Amygdala (tissue), 56 donors: Measurements from ENCODE around the gene OR6C2.
"Not testable (repeated sequence)": the region's sequence is repeated elsewhere in the genome, so short reads cannot be mapped to it uniquely, and the experiment has no call there.

Experiments
- DNase-seq, 56 donors: peaks; one replicate each; lab custom pipeline; 2025; lab: John Stamatoyannopoulos, UW

OR6C2 gene

GRCh38 chr12:55443776-55444175 lies at the start of gene OR6C2:
Gene OR6C2, plus strand, starts transcription at chr12:55444076. Its CDS starts 8,138 bp downstream, at chr12:55452214.
- no peak for DNase-seq

DNA sequence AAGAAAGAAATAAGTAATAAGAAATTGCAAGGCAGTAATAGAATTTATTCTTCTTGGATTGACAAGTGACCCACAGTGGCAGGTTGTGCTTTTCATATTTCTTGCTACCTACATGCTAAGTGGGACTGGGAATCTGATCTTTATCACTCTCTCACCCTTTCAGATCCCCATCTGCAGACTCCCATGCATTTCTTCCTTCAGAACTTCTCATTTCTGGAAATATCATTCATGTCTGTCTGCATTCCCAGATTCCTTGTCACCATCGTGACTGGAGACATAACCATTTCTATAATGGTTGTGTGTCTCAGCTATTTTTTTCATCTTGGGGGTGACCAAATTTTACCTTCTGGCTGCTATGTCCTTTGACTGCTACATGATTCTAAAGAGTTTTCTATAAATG lies 47.5 kb upstream of the OR6C2 start:
- no peak for DNase-seq

- no peak for DNase-seq
Observed at GRCh38 chr12:55400229-55400628, 43.6 kb upstream of the OR6C2 start, which contains the start of gene OR6C65. Gene OR6C65, plus strand, starts transcription at chr12:55400529. Its CDS starts 0 bp downstream, at chr12:55400529.

- DNase-seq = no peak
Observed at GRCh38 chr12:55407866-55408265, 36.0 kb upstream of the OR6C2 start.

DNA sequence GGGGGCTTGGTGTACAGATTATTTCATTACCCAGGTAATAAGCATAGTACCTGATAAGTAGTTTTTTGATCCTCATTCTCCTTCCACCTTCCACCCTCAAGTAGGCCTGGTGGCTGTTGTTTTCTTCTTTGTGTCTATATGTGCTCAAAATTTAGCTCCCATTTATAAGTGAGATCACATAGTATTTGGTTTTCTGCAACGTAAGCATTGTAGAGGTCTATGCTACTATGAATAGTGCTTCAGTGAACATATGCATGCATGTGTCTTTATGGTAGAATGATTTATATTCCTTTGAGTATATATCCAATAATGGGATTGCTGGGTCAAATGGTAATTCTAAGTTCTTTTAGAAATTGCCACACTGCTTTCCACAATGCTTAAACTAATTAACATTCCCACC lies 34.7 kb upstream of the OR6C2 start:
- DNase-seq = not testable (repeated sequence)

DNA sequence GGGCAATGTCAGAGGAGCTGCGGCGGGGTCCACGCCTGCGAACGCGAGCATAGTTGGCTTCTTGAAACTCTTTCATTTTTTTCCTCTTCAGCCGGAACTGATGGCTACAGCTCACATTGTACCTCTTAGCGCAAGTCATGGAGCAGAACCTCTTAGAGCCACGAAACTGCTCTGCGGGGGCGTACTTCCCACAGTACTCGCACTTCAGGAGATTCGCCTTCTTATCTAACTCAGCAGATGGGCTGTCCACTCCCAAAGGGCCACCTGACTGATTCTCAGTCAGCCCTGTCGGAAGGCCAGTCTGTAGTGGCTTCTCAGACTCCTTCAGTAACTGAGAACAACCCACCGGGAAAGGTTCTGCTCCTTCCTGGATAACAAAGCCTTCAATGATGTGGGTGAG lies 31.7 kb upstream of the OR6C2 start:
- not testable (repeated sequence) for DNase-seq

GRCh38 chr12:55413498-55414388 lies 30.1 kb upstream of the OR6C2 start:
- peak in 2 of 56 donors; percentile 7 to 15 for DNase-seq

DNA sequence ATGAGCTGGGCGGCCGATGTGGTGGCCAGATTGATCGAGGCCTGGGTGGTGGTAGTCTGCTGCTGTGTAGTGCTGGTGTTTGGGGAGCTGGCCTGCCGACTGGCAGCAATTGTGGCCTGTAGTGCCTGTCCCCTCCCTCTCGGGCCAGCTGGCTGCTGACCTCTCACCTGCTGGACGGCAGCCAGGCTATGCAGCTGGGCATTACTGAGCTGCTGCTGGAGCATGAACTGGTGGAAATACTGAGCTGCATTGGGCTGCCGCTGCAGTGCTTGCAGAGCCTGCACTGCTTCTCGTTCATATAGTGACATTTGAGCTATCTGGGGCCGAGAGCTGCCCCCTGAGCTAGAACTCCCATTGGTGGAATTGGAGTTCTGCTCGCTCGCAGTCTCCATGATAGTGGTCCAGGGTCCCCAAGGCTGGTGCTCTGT lies 29.5 kb upstream of the OR6C2 start:
- DNase-seq = peak in 1 of 56 donors; percentile 5

GRCh38 chr12:55414889-55415288 lies 29.0 kb upstream of the OR6C2 start:
- DNase-seq = not testable (repeated sequence)

- DNase-seq = no peak
Observed at GRCh38 chr12:55416961-55417360, 26.9 kb upstream of the OR6C2 start.

DNA sequence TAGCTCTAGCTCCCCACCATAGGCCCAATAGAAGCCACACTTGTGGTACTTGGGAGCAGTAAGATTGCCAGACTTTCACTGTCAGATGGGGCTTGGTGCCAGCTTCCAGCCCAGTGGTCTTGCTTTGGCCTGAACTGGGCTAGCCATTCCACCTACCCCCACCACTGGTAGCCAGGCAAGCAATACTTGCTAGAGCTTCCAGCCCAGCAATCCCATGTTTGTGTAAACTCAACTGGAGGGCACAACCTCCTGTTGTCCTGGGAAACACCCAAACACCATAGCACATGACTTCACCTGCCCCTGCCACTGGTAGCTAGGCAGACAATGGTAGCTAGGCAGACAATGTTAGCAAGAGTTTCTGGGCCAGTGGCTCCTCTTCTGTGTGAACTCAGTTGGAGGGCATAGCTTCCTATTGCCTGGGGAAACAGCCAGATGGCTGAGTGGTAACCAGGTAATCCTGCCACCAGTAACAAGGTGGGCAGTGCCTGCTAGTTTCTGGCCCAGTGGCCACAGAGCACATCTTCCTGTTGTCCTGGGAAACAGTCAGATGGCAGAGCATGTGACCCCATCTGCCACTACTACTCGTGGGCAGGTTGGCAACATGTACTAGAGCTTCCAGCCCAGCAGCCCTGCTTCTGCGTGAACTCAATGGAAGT lies 23.4 kb upstream of the OR6C2 start:
- no peak for DNase-seq

DNA sequence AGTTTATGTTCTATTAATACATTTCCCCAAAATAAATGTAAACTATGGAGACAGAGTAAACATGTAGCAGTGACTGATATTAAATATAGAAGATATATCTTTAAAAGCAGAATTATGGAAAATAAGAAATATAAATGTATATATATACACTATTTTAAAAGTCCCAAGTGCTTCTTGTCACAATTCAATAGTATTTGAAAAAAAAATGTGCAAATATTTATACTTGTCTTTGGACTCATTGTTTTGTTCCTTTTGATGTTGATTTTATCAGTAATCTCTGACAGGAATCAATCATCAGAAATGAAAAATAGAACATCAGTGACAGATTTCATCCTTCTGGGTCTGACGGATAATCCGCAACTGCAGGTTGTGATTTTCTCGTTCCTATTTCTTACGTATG lies 17.9 kb upstream of the OR6C2 start, which contains the start of gene OR6C76:
Gene OR6C76, plus strand, starts transcription at position 301 of the 400 bp plus-strand sequence. Its CDS starts 0 bp downstream, at position 301.
- DNase-seq = no peak

DNA sequence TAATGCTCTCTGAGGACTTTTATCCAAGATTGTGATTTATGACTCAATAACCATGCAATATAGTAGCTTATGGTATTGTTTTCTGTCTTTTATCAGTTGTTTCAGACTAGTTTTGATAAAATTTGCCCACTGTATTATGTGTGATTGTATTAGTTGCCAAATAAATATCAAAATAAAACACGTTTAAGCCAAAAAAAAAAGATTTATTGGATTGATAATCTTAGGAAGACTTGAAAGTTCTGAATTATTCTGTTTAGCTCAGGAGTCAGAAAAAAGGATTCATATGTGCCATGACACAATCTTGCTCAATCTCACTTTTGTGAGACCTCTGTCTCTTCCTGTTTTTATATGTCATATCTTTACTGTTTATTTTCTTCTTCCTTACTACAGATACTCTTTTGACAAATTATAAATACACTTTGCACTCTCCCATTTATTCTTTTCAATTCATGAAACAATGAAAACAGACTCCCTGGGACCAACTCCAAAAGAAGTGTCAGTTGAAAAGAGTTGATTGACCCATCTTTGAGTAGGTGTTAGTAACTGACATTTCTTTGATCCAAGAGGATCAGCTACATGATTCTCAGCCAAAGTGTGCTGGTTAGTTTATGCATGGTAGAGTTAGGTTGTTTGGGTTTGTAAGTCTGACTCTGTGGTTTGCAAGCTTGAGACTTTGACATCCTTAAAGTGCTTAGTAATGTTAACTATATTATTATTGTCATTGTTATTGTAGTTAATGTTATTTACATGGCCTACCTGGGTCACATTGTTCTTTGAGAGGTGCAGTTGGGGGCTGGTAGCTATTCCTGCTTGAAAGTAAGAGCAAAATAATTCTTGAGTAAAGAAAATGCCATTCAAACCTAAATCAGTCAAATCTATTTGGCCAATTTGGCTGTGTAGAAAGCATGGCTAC lies 15.3 kb upstream of the OR6C2 start:
- DNase-seq = no peak

- not testable (repeated sequence) for DNase-seq
Observed at GRCh38 chr12:55441233-55441632, 2.6 kb upstream of the OR6C2 start.

DNA sequence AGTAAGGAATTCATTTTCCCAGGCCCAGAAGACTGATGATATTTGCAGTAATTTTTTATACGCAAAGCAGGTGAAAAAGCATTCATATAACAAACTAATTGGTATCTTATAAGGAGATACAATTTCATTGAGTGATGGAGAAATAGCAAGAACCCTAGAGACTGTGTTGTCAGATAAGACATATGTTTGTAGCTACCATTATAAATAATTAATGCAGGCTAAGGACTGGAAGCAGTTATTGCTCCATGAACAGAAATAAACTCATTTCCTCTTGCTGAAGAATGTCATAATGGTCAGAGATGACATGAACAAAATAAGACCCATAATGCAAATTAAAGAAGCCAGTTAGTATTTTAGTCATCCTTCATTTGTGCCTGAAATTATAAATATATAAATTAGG lies 1.5 kb downstream of the OR6C2 start:
- DNase-seq = no peak

- no peak for DNase-seq
Observed at GRCh38 chr12:55446326-55446725, 2.5 kb downstream of the OR6C2 start.

DNA sequence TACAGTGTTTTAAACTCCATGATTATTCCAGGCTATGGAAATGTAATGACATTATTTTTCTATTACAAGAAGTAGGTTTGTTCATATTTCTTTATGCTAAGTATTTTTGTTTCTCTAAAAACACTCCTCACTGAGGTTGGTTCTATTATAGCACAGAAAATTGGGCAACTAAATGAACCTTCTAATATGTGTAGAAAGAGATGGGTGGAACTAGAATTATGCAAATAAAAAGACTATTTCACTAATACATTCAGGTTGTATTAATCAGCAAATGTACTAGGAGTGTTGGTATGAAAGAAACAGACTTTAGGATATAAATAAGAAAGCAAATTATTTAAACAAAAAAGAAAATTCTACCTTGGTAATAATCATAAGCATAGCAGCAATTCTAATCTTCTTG lies 4.9 kb downstream of the OR6C2 start:
- DNase-seq = no peak

- DNase-seq = not testable (repeated sequence)
Observed at GRCh38 chr12:55464926-55465325, 21.1 kb downstream of the OR6C2 start.

GRCh38 chr12:55467836-55468235 lies 24.0 kb downstream of the OR6C2 start:
- no peak for DNase-seq

DNA sequence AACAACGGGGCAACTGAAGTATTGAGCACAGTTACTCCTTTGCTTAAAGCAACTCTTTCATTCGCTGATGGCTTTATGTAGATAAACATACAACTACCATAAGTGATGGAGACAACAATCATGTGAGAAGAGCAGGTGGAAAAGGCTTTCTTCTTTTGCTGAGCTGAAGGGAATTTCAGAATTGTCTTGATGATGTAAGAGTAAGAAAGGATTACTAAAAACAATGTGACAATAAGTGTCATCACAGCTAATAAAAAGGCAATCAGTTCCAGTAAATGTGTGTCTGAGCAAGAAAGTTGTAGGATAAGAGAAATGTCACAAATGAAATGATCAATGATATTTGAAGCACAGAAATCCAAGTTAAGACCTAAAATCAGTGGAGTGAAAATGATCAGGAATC lies 25.4 kb downstream of the OR6C2 start:
- no peak for DNase-seq
